Testis (tissue), 3 donors: Measurements from ENCODE around the gene GOLT1A. TPM values are rescaled to one million over a fixed set of nuclear protein-coding genes. Genes with fewer than 3 reads are reported as not detected.
A peak's percentile ranks its signal among the peaks of the same experiment; 100 is the strongest.

Experiments used
- DNase-seq: peaks from one replicate; pipeline ENCODE4 v3.0.0-alpha.2; 2019
- H3K27ac ChIP-seq, 2 donors: fragments of 200-600 bp; sonication (generic); one replicate each; pipeline ENCODE4 v1.5.1; 2019
- H3K27me3 ChIP-seq: fragments of 200-600 bp; sonication (generic); one replicate; pipeline ENCODE4 v1.5.1; 2019
- H3K36me3 ChIP-seq: fragments of 200-600 bp; sonication (generic); one replicate; pipeline ENCODE4 v1.5.1; 2017; ENCODE audit warnings: low read depth; ENCODE audit errors: missing control alignments
- H3K4me1 ChIP-seq: fragments of 200-600 bp; sonication (generic); one replicate; pipeline ENCODE4 v1.5.1; 2019
- H3K4me3 ChIP-seq, 2 donors: fragments of 200-600 bp; sonication (generic); one replicate each; pipeline ENCODE4 v1.5.1; 2017 to 2019
- H3K9me3 ChIP-seq: fragments of 200-600 bp; sonication (generic); one replicate; pipeline ENCODE4 v1.5.1; 2017
- POLR2A ChIP-seq: fragments of 450-650 bp; IDR thresholded peaks from one replicate; pipeline ENCODE4 v1.6.1; 2017; ENCODE audit warnings: antibody characterized with exemption, mild to moderate bottlenecking, moderate library complexity
- WGBS, 2 donors: methylation state at CpG; one replicate each; pipeline ENCODE4 v1.1.5; 2018; 5-methylcytosine and 5-hydroxymethylcytosine counted together
- intact Hi-C: fragments of 100-400 bp; cut with DNase I; formaldehyde crosslinking; loops from one replicate; pipeline ENCODE4 v1.15.1; 2023; ENCODE audit warnings: low total_unique reads
- polyA plus RNA-seq: library from polyadenylated mRNA; stranded (reverse); fragments of 350-450 nt; fragmentation: Illumina TruSeq; extraction: RNeasy Lipid Tissue Mini Kit (QIAGEN cat#74804); gene quantifications from one replicate; pipeline ENCODE4 v1.2.3, GENCODE V29; 2014; ENCODE audit warnings: low read depth, low replicate concordance; ENCODE audit not compliant: insufficient read depth
- total RNA-seq, 2 donors: library from RNA; depleted of rRNA; stranded (reverse); fragments of >200 nt; gene quantifications; one replicate each; pipeline ENCODE4 v1.2.3, GENCODE V29; 2016
- TF ChIP-seq, protein P1 (sequence below), 3 experiments: fragments of 450-650 bp in 2 of 3; fragments of 200-600 bp in 1 of 3; sonication (generic) in 1 of 3; IDR thresholded peaks; one replicate each; pipeline ENCODE4 v1.5.1; 2016 to 2019; ENCODE audit warnings: antibody characterized with exemption in 3 of 3, mild to moderate bottlenecking in 2 of 3, moderate library complexity in 1 of 3

GOLT1A gene
- total and polyA plus RNA-seq, 3 donors from 2014 or later: 1.5 to 6.8 (median 2.2) TPM

DNA sequence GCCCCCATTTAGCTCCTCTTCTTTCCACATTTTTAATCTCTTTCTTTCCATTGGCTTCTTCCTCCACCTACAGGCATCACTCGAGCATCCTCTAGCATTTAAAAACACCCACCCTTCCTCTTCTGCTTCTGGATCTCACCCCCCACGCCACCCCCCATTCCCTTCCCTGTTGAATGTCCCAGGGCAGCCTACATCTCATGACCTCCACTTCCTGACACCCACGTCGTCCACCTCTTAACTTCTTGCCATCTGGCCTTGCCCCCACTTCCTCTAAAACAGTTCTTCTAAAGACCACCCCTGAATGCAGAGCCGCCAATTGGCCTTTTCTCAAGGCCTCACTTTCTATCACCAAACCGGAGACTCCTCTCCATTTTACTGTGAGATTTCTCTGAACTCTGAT is 55.8 kb downstream of the GOLT1A start:
- no peak for DNase-seq
- Histone ChIP-seq H3K4me1 (no peaks in the 10 kb centered on the region), H3K27ac (no peak overlapping the region), H3K36me3 (no peaks in the 10 kb centered on the region), H3K9me3 (no peaks in the 10 kb centered on the region), H3K27me3 (no peaks in the 10 kb centered on the region), H3K4me3 (no peak overlapping the region)
- 35 to 58% methylated on average over 6 of the region's 6 CpGs for WGBS, 2 donors
- TF ChIP-seq, protein P1, sequence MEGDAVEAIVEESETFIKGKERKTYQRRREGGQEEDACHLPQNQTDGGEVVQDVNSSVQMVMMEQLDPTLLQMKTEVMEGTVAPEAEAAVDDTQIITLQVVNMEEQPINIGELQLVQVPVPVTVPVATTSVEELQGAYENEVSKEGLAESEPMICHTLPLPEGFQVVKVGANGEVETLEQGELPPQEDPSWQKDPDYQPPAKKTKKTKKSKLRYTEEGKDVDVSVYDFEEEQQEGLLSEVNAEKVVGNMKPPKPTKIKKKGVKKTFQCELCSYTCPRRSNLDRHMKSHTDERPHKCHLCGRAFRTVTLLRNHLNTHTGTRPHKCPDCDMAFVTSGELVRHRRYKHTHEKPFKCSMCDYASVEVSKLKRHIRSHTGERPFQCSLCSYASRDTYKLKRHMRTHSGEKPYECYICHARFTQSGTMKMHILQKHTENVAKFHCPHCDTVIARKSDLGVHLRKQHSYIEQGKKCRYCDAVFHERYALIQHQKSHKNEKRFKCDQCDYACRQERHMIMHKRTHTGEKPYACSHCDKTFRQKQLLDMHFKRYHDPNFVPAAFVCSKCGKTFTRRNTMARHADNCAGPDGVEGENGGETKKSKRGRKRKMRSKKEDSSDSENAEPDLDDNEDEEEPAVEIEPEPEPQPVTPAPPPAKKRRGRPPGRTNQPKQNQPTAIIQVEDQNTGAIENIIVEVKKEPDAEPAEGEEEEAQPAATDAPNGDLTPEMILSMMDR (IDR thresholded peaks at IDR 0.05): no peak
- intact Hi-C loops: no loop called here

DNA sequence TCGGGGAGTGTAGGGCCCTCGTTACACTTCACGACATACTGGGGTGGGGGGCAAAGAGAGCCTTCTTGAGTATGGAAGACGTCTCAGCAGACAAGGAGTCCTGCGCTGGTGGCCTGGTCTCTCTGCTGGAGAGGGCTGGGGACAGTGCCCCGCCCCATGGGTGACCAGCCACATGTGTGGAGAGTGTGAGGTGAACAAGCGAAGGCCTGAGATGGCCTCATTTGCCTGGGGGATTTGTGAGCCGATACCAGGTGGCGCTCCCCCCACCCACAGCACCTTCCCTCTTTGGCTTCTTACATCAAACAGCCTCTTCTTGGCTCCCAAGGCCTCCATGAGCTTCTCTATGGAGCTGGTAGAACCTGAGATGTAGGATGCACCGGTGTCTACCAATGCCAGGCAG is 57.9 kb downstream of the GOLT1A start:
- intact Hi-C loops: no loop called here
- peaks cover 6% of the 10 kb centered on the region for H3K4me1 ChIP-seq
- TF ChIP-seq, protein P1 (IDR thresholded peaks at IDR 0.05): no peak
- TF ChIP-seq POLR2A: no peak
- no peak overlapping the region for H3K27ac ChIP-seq
- H3K4me3 ChIP-seq: no peak overlapping the region
- DNase-seq: no peak
- H3K36me3 ChIP-seq: no peaks in the 10 kb centered on the region
- no peaks in the 10 kb centered on the region for H3K27me3 ChIP-seq
- WGBS, 2 donors: 90 to 93% methylated on average over 9 to 10 of the region's 10 CpGs
- no peaks in the 10 kb centered on the region for H3K9me3 ChIP-seq

DNA sequence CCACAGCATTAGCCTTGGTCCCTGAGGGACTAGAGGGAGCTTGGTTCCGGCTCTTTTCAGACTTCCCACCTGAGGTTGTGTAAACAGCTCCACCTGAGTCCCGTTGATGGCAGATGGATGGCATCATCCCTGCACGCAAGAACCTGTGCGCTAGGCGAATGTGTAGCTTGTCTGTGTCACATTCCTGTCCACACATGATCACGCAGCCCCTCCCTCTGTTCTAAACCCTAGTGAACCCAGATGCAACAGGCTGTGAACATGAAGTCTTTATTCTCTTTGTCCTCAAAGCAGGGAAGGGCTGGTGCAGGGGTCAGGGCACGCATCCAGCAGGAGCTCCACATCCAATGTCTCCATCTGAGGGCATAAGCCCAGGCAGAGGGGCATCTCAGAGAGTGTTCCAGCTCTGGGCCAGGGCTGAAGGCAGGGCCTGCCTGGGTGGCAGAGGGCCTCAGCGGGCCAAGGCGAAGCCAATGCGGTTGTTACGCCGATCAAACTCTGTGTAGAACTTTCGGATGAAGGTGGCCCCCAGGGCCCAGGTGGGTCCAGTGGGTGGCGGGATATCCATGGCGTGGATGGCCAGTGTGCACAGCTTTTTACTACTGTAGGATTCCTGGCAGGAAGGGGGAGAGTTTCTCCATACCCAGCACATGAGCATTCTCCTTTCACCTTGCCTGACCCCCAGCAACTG is 59.1 kb downstream of the GOLT1A start:
- Histone ChIP-seq H3K27ac (no peak overlapping the region), H3K36me3 (no peaks in the 10 kb centered on the region), H3K4me3 (no peak overlapping the region), H3K27me3 (no peaks in the 10 kb centered on the region), H3K4me1 (peaks cover 17% of the 10 kb centered on the region), H3K9me3 (no peaks in the 10 kb centered on the region)
- WGBS, 2 donors: 94 to 97% methylated on average over 14 to 15 of the region's 15 CpGs
- no peak for TF ChIP-seq POLR2A
- no peak for DNase-seq
- intact Hi-C loops: no loop called here

DNA sequence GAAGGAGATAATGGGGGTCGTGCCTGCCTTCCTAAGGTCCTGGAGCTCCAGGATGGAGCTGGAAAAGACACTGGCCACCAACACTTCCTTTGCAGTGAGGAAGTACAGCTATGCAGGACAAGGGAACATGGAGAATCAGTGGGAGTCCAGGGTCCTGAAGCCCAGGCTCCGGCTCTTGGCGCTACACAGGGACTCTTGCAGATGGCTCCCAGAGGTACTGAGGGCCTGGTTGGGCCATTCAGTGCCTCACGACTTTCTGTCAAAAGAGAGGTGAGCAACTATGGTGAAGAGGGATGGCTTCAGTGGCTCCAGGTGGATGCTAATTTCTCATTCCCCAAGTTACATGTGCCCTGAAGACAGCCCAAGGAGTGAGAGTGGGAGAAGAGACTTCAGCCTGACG is 60.1 kb downstream of the GOLT1A start:
- no peaks in the 10 kb centered on the region for H3K27me3 ChIP-seq
- WGBS, 2 donors: 93 to 95% methylated on average over 5 of the region's 5 CpGs
- no peak for TF ChIP-seq POLR2A
- TF ChIP-seq, protein P1 (IDR thresholded peaks at IDR 0.05): no peak
- H3K4me3 ChIP-seq: no peak overlapping the region
- H3K36me3 ChIP-seq: no peaks in the 10 kb centered on the region
- H3K27ac ChIP-seq: no peak overlapping the region
- no peak for DNase-seq
- peaks cover 27% of the 10 kb centered on the region for H3K4me1 ChIP-seq
- intact Hi-C loops: no loop called here
- no peaks in the 10 kb centered on the region for H3K9me3 ChIP-seq

DNA sequence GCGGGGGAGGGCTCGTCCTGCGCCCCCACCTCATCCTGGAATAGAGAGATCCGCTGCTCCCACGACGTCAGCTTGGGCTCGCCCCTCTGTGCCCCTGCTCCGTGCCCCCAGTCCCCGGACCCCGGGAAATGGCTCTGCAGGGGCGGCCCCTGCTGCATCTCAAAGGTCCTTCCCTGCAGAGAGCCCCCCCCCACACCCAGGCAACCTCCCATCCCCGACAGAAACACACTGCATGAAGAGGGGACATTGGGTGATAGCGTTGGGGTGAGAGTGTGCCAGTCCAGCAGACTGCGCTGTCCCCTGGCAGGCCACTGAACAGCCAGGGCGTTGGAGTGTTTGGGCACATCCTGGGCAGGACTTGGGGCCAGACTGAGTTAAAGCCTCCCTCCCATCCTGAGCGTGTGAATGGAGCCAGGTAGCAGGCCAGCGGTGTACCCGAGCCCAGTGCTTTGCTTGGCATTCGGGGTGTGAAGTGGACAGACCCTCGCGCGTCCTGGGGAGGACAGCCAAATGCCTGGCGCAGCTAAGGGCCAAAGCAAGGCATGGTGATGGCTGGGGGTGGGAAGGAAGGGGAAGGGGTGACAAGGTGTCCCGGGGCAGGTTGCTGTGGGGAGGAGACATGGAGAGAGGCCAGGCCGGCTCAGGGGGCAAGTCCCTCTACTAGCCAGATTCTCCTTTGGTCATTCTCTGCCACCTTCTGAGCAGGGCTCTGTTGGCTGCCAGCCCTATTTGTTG is 61.3 kb downstream of the GOLT1A start:
- TF ChIP-seq, protein P1 (IDR thresholded peaks at IDR 0.05): no peak
- no peak for TF ChIP-seq POLR2A
- intact Hi-C loops: no loop called here
- WGBS, 2 donors: 20 to 47% methylated on average over 10 to 24 of the region's 25 CpGs
- Histone ChIP-seq H3K27me3 (no peaks in the 10 kb centered on the region), H3K4me3 (peak overlapping the region; percentile 69 to 92), H3K9me3 (no peaks in the 10 kb centered on the region), H3K27ac (peak overlapping the region; percentile 80 to 93), H3K4me1 (peaks cover 37% of the 10 kb centered on the region), H3K36me3 (no peaks in the 10 kb centered on the region)
- DNase-seq: peak; percentile 49
